Skin of body (tissue), 2 donors: ENCODE results near the gene SLC12A5. TPM values are rescaled to one million over a fixed set of nuclear protein-coding genes. Genes with fewer than 3 reads are reported as not detected.
"Not testable (repeated sequence)": the region's sequence is repeated elsewhere in the genome, so short reads cannot be mapped to it uniquely, and the experiment has no call there.

Experiments used
- DNase-seq: peaks from one replicate; lab custom pipeline; 2025; lab: John Stamatoyannopoulos, UW
- total RNA-seq: library from RNA; depleted of rRNA; stranded (reverse); fragments of >200 nt; gene quantifications from one replicate; pipeline ENCODE4 v1.2.3, GENCODE V29; 2014

Gene SLC12A5
- 0.69 TPM for total RNA-seq

DNA sequence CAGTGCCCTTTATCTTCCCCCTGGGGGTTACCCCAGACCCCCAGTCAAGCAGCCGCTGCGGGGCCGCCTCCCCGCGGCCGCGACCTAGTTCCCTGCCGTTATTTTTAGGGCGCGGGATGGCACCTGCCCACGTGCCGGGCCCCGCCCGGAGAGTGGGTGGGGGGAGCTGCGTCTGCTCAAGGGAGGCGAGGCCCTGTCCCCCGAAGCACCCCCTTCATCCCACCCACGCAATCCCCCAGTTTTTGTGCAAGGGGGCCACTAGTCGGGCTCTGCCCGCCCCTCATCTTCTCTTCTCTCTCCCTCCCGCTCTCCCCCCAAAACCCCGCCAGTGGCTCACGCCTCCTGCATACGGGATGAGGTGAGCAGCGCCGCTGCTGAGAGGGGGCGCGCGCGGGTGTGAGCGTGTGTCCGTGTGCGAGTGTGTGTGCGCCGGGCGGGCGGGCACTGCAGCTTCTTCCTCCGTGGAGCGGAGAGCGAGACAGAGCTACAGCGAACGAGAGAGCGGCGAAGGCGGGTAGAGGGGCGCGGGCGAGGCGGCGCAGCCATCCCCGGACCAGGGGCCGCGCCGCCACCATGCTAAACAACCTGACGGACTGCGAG is at the start of gene SLC12A5:
TSS of gene SLC12A5 (plus strand) at position 444 of the 600 bp plus-strand sequence. CDS start at position 574, 130 bp downstream.
- DNase-seq, result no peak

- no peak for DNase-seq
Measured at GRCh38 chr20:45981261-45981660, 47.8 kb upstream of the SLC12A5 start.

DNA sequence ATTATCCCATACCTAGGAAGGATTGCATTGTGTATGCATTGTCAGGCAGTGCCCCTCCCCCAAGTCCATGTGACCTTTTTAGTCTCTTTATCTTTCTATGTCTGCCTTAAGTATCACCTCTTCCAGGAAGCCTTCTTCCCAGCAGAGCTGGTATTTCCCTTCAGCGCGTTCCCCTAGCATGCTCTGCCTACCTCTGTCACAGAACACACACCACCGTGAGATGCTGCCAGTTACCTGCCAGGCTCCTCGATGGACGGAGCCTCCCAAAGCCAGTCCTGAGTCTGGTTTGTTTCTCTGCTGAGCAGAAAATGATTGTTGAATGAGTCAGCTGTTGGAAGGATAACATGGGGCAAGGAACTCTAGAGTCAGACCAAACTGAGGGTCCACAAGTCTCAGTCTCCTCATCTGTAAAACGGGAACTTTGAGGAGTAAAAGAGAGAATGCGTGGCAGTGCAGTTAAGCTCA is 45.7 kb upstream of the SLC12A5 start:
- DNase-seq, result no peak

- no peak for DNase-seq
Measured at GRCh38 chr20:45985573-45985972, 43.4 kb upstream of the SLC12A5 start.

DNA sequence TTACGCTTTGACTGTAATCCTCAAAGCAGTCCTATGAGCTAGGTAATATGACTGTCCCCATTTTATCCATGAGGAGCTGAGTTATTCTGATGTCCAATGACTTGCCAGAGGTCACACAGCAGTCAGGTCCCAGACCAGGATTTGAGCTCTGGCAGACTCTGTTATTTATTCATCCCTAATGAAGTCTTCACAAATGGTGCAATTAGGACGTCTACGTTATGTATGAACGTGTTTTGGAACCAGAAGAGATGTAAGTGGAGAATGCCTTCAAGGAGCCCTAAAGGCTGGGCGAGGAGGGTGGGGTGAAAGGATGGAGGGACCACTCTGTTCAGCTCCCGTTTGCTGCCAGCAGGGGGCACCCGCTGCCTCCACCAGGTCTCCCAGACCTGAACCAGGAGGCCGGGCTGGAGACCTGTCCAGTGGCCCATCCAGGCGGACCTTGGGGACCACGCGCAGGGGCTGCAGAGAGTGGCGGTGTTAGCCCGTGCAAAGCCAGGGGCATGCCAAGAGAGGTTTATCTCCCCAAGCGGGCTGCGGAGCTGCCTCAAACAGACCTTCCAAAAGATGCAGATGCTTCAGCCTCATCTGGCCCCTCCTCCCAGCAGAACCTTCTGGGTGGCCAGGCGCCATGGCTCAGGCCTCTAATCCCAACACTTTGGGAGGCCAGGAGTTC is 41.8 kb upstream of the SLC12A5 start:
- DNase-seq, result no peak

- not testable (repeated sequence) for DNase-seq
Measured at GRCh38 chr20:45988830-45989229, 40.2 kb upstream of the SLC12A5 start.

GRCh38 chr20:45991616-45992015 is 37.4 kb upstream of the SLC12A5 start:
- no peak for DNase-seq

- no peak for DNase-seq
Measured at GRCh38 chr20:45993197-45993951, 35.6 kb upstream of the SLC12A5 start.

DNA sequence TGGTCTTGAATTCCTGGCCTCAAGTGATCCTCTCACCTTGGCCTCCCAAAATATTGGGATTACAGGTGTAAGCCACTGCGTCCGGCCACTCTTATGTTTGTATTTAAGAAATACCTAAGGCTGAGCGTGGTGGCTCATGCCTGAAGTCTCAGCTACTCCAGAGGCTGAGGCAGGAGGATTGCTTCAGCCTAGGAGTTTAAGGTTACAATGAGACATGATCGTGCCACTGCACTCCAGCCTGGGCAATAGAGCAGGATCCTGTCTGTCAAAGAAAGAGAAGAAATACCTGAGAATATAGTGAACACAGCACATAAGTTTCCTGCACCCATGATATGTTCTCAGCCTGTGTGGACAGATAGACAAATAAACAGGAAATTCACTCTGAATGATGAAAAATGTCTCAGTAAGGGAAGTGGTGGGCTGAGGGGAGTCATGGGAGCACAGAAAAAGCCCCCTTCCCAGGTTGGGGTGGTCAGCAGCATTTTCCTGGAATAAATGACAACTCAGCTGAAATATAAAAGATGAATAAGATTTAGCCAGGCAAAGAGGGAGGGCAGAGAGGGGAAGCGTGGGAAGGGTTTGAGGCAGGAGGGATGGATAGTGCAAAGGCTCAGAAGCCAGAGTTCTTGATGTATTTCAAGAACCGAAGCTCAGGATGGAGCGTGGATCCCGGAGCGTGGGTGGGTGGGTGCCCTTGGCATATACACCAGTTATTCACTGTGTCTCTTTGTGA is 34.1 kb upstream of the SLC12A5 start:
- no peak for DNase-seq

DNA sequence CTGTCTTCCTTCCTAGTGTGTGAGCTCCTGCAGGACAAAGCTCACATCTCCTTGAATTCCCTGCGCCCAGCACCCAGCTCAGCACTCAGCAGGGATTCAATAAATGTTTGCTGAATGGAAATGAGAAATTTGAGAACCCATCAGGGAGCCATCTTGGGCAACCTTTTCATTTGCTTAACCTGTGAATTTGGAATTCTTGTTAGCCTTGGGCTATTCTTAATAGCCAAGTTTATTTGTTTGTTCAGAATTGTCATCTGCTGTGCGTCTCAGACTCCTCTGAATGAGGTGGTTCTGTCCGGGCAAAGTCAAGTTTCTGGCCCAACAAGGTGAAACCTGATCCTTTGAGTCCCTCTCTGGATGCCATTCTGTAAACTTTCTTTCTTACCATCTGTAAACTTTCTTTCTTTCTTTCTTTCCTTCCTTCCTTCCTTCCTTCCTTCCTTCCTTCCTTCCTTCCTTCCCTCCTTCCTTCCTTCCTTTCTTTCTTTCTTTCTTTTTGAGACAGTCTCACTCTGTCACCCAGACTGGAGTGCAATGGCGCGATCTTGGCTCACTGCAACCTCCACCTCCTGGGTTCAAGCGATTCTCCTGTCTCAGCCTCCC is 33.4 kb upstream of the SLC12A5 start:
- DNase-seq, result not testable (repeated sequence)

- no peak for DNase-seq
Measured at GRCh38 chr20:45997187-45997586, 31.8 kb upstream of the SLC12A5 start.

- no peak for DNase-seq
Measured at GRCh38 chr20:45998337-45998736, 30.7 kb upstream of the SLC12A5 start.

DNA sequence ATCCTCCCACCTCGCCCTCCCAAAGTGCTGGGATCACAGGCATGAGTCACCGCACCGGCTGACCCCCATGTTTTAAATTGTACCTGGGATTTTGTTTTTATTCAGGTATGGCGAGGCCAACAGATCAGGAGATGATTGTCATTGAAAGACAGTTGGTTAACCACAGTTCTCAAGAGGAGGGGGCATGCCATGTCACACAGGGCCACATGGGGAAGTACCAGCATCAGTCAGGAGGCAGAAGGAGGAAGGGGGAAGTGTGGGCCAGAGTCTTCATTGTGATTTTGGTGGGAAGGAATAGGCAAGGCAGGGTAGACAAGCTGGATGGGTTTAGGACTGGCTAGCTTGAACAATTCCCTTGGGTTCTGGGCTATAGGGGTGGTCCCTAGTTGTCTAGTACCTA is 30.3 kb upstream of the SLC12A5 start:
- no peak for DNase-seq

DNA sequence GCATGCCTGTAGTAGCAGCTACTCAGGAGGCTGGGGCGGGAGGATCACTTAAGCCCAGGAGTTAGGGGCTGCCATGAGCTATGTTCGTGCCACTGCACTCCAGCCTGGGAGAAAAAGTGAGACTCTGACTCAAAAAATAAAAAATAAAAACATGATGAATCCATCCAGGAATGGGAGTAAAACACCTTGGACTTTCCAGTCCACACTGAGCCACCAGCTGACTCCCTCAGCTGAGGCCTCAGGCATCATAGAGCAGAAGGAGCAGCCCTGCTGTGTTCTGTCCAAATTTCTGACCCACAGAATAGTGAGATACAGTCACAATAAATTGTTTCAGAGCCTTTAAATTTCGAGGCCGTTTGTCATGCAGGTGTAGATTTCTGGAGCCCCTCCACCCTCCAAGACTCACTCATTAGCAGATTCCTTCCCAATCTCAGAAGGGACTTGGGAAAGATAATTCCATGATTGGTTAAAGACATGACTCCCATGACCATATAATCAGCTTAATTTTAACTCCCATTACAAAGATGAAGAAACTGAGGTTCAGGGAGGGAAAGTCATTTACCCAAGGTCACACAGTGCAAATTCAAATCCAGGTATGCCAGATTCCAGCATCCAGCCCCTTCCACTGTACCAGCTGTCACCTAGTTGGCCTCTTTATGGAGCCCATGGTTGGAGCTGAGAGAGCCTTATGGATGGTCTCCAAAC is 29.3 kb upstream of the SLC12A5 start:
- no peak for DNase-seq

GRCh38 chr20:46000262-46000996 is 28.6 kb upstream of the SLC12A5 start:
- no peak for DNase-seq

GRCh38 chr20:46001498-46001897 is 27.5 kb upstream of the SLC12A5 start:
- DNase-seq, result no peak

DNA sequence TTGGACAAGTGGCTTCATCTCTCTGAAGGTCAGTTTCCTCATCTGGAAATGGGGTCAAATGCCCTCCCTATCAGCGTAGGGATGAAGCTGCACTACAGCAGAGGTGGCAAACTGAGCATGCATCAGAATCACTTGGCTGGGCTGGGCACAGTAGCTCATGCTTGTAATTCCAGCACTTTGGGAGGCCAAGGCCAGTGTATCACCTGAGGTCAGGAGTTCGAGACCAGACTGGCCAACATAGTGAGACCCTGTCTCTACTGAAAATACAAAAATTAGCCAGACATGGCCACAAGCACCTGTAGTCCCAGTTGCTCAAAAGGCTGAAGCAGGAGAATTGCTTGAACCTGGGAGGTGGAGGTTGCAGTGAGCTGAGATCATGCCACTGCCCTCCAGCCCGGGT is 27.0 kb upstream of the SLC12A5 start:
- no peak for DNase-seq

- DNase-seq, result no peak
Measured at GRCh38 chr20:46004187-46004586, 24.8 kb upstream of the SLC12A5 start.

DNA sequence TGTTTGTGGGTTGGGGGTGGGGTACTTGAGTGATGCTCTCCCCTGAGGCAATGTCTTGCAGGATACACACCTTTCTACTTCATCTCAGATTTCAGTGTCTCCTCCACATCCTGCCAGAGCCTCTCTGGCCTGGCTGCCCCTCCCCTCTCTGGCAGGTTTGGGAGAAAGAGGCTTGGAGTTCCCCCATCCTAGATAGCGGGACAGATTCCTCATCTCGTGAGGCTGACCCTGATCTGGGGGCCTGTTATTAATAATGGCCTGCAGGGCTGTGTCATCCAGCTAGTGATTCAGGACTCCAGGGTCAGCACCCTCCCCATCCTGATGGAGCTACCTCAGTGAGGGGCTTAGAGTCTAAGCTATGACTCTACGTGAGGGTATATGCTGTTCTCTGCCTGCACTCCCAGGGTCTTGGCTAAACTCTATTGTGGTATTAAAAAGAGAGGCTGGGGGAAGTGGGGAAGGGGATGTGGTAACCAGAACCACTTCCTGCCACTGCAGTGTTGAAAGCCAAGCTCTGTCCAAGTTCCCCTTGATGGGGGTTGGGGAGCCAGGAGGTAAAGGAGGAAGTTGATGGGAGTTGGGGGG is 24.0 kb upstream of the SLC12A5 start:
- no peak for DNase-seq
